Hepatocyte (in vitro differentiated cells): Measurements from ENCODE around the gene ADGRL1. TPM values are rescaled to one million over a fixed set of nuclear protein-coding genes. Genes with fewer than 3 reads are reported as not detected.
"Not testable (repeated sequence)": the region's sequence is repeated elsewhere in the genome, so short reads cannot be mapped to it uniquely, and the experiment has no call there.

ENCODE experiments used
- DNase-seq: peaks from one replicate; pipeline ENCODE4 v3.0.0-alpha.2; 2016; ENCODE audit warnings: low spot score
- H2AFZ ChIP-seq: fragments of 200-600 bp; sonication (generic); 2 replicates; pipeline ENCODE4 v1.6.0; 2016; ENCODE audit warnings: antibody characterized with exemption, mild to moderate bottlenecking
- H3K27ac ChIP-seq: fragments of 200-600 bp; sonication (generic); 2 replicates; pipeline ENCODE4 v1.5.1; 2016; ENCODE audit warnings: mild to moderate bottlenecking
- H3K27me3 ChIP-seq: fragments of 200-600 bp; sonication (generic); 2 replicates; pipeline ENCODE4 v1.6.1; 2016
- H3K36me3 ChIP-seq: fragments of 200-600 bp; sonication (generic); replicated peaks from 2 replicates; pipeline ENCODE4 v1.5.1; 2016; ENCODE audit warnings: low read depth; ENCODE audit not compliant: insufficient read depth
- H3K4me1 ChIP-seq: fragments of 200-600 bp; sonication (generic); 2 replicates; pipeline ENCODE4 v1.5.1; 2016; ENCODE audit warnings: mild to moderate bottlenecking, moderate library complexity; ENCODE audit not compliant: insufficient read depth
- H3K4me2 ChIP-seq: fragments of 200-600 bp; sonication (generic); 2 replicates; pipeline ENCODE4 v1.6.0; 2016
- H3K4me3 ChIP-seq: fragments of 200-600 bp; sonication (generic); 2 replicates; pipeline ENCODE4 v1.5.1; 2016; ENCODE audit warnings: mild to moderate bottlenecking
- H3K79me2 ChIP-seq: fragments of 200-600 bp; sonication (generic); 2 replicates; pipeline ENCODE4 v1.6.0; 2017; ENCODE audit warnings: mild to moderate bottlenecking
- H3K9me2 ChIP-seq: fragments of 200-600 bp; sonication (generic); replicated peaks from 2 replicates; pipeline ENCODE4 v1.6.0; 2017; ENCODE audit warnings: mild to moderate bottlenecking; ENCODE audit not compliant: insufficient read depth
- H3K9me3 ChIP-seq: fragments of 200-600 bp; sonication (generic); 2 replicates; pipeline ENCODE4 v1.5.1; 2016; ENCODE audit warnings: low read depth, mild to moderate bottlenecking
- H4K20me1 ChIP-seq: fragments of 200-600 bp; sonication (generic); 2 replicates; pipeline ENCODE4 v1.6.0; 2016; ENCODE audit warnings: mild to moderate bottlenecking; ENCODE audit not compliant: insufficient read depth, poor library complexity, severe bottlenecking
- EZH2 ChIP-seq: fragments of 200-600 bp; sonication (generic); IDR thresholded peaks from 2 replicates; pipeline ENCODE4 v1.6.1; 2016; ENCODE audit warnings: antibody characterized with exemption, mild to moderate bottlenecking, borderline replicate concordance
- EZH2phosphoT487 ChIP-seq: fragments of 200-600 bp; sonication (generic); IDR thresholded peaks from one replicate; pipeline ENCODE4 v1.6.1; 2018; ENCODE audit warnings: antibody characterized with exemption, mild to moderate bottlenecking, low read depth, moderate library complexity; ENCODE audit not compliant: unreplicated experiment, severe bottlenecking
- WGBS: methylation state at CpG from one replicate; pipeline ENCODE4 v1.1.6; 2016; ENCODE audit warnings: low lambda C conversion rate; ENCODE audit errors: missing lambda C conversion rate; 5-methylcytosine and 5-hydroxymethylcytosine counted together
- polyA plus RNA-seq: library from polyadenylated mRNA; unstranded; fragments of >200 nt; fragmentation: Nextera tagmentation; extraction: Ambion mirVana; gene quantifications from 2 replicates; pipeline ENCODE4 v1.2.1, GENCODE V29; 2016
- total RNA-seq: library from RNA; depleted of rRNA; stranded (reverse); fragments of >200 nt; gene quantifications from 2 replicates; pipeline ENCODE4 v1.2.3, GENCODE V29; 2014
- TF ChIP-seq, protein P1 (sequence below): fragments of 200-600 bp; sonication (generic); IDR thresholded peaks from 2 replicates; pipeline ENCODE4 v1.5.1; 2016; ENCODE audit warnings: antibody characterized with exemption, mild to moderate bottlenecking; ENCODE audit not compliant: poor library complexity

ADGRL1 gene
- total and polyA plus RNA-seq, 2 experiments from 2014 or later: 11.5 to 11.9 TPM

DNA sequence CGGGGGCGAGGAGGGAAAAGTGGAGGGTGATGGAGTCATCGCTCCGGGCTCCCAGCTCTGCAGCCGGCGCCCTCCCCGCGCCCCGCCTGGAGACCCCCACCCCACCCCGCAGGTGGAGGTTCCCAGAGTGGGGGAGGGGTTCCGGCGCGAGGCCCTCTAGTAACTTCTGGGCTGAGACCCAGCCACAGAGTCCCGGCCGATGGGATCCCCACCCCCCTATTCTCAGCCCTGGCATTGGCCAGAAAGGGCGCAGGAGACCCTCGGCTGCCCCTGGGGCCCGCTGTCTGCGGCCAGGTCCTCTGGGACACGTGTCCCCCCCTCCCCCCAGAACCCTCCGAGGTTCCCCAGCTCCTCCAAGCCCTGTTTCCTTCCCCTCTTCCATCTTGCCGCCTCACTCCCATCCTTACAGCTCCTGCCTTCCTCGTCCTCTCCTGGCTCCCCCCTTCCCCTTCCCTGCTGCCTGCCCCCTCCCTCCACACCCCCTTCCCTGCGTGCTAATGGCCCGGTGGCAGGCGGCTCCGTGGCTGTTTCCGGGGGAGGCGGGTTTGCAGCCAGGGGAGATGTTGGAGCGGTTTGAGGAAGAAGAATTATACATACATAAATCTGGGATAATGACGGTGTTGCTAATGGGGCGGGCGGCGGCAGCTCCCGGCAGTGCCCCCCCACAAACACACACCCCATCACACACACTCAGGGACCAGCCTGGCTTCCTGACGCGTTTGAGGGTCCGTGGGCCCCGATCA lies 43.2 kb upstream of the ADGRL1 start:
- 6% methylated on average over 8 of the region's 39 CpGs for WGBS
- H3K27me3 ChIP-seq, H3K79me2 ChIP-seq, H4K20me1 ChIP-seq, H3K9me2 ChIP-seq, H3K36me3 ChIP-seq, H3K9me3 ChIP-seq: not testable (repeated sequence)
- peak overlapping the region; percentile 82 for H2AFZ ChIP-seq
- H3K27ac ChIP-seq: peak overlapping the region; percentile 88
- peak; percentile 48 for DNase-seq
- peak overlapping the region; percentile 96 for H3K4me2 ChIP-seq
- H3K4me1 ChIP-seq: peaks cover 15% of the 10 kb centered on the region
- H3K4me3 ChIP-seq: peak overlapping the region; percentile 53

DNA sequence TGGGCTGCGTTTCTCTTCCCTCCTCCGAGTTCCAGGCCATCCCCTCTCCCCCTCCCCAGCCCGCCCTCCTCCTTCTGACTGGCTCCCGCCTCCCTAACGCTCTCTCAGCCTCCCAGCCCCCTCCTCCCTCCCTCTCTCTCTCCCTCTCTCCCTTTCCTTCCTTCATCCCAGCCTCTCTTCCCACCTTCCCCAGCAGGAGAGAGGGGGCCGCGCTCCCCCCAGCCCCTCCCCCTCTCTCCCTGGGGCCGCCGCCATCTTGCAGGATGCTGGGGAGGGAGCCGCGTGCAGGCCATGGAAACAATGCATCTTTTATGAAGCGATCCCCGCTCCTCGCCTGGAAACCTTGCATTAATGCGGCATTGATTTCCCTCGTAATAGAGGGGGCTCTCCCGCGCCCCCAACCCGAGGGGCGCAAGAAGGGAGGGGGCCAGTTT lies 42.6 kb upstream of the ADGRL1 start:
- Histone ChIP-seq H2AFZ (peak overlapping the region; percentile 82), H3K4me3 (peak overlapping the region; percentile 53), H3K36me3 (no peaks in the 10 kb centered on the region), H3K27me3 (no peaks in the 10 kb centered on the region), H3K4me1 (peaks cover 15% of the 10 kb centered on the region), H3K27ac (peak overlapping the region; percentile 88), H3K4me2 (peak overlapping the region; percentile 96), H3K79me2 (no peaks in the 10 kb centered on the region), H4K20me1 (no peaks in the 10 kb centered on the region), H3K9me2 (no peaks in the 10 kb centered on the region), H3K9me3 (no peaks in the 10 kb centered on the region)
- TF ChIP-seq, protein P1, sequence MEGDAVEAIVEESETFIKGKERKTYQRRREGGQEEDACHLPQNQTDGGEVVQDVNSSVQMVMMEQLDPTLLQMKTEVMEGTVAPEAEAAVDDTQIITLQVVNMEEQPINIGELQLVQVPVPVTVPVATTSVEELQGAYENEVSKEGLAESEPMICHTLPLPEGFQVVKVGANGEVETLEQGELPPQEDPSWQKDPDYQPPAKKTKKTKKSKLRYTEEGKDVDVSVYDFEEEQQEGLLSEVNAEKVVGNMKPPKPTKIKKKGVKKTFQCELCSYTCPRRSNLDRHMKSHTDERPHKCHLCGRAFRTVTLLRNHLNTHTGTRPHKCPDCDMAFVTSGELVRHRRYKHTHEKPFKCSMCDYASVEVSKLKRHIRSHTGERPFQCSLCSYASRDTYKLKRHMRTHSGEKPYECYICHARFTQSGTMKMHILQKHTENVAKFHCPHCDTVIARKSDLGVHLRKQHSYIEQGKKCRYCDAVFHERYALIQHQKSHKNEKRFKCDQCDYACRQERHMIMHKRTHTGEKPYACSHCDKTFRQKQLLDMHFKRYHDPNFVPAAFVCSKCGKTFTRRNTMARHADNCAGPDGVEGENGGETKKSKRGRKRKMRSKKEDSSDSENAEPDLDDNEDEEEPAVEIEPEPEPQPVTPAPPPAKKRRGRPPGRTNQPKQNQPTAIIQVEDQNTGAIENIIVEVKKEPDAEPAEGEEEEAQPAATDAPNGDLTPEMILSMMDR: no peak
- no peak for TF ChIP-seq EZH2
- TF ChIP-seq EZH2phosphoT487: no peak
- WGBS: 0% methylated on average over 9 of the region's 20 CpGs
- DNase-seq: peak; percentile 84

DNA sequence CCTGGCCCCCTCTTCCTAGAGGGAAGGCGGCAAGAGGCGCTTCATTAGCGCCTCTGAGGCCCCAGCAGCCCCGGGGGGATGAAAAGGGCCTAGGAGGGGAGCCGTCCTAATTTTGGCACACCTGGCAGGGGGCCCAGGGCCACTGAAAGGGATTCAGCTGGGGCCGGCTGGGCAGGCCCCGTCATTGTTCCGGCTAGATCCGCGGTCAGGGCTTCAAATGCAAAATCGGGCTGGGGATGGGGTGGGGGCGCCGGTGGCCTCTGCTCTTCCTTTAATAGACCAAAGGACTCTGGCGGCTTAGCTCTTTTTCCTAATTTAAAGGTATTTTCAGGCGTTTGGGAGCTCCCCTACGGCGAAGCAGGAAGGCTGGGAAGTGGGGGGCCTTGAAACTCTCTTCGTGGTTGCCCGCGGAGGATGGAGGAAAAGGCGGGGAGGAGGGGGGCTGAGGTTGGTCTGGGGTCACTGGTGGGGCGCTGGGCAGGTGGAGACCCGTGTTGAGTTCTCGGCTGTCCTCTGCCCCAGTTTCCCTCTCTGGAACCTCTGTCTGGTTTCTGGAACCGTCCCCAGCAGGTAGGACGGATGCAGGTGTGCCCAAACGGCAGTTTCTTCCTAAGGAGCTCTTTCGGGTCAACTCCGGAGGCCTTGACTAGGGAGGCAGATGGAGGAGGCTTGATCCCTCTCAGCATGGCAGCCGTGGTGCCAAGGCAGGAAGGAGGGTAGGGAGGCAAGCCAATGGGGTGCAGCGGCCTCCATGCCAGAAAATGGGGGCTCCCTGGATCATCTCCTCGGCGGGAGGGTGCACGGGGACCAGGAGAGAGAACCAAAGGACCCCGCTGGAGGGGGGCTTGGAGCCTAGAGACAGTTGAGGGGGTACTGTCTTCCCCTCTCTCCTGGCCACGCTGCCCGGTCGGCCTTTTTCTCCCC lies 41.8 kb upstream of the ADGRL1 start:
- Histone ChIP-seq H3K4me2 (peak overlapping the region; percentile 96), H2AFZ (peak overlapping the region; percentile 63), H3K27ac (peak overlapping the region; percentile 60), H3K4me1 (peaks cover 15% of the 10 kb centered on the region)
- not testable (repeated sequence) for H3K9me2 ChIP-seq, H3K4me3 ChIP-seq, H3K79me2 ChIP-seq, H3K27me3 ChIP-seq, DNase-seq, H4K20me1 ChIP-seq, H3K9me3 ChIP-seq, H3K36me3 ChIP-seq
- WGBS: 15% methylated on average over 31 of the region's 38 CpGs

DNA sequence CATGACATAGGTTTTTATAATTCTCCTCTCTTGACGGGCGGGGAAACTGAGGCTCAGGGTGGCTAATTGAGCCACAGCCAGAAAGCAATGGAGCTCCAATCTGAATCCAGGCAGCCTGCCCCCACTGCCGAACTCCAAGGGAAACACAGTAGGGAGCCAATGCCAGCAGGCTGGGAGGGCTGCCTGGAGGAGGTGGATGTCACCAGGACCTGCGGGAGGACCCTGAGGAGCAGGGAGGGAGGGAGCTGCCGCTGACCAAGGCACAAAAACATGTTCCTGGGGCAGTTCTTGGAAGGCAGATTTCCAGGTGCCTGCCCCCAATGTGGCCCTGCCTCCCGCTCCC lies 41.2 kb upstream of the ADGRL1 start:
- H3K9me2 ChIP-seq: not testable (repeated sequence)

DNA sequence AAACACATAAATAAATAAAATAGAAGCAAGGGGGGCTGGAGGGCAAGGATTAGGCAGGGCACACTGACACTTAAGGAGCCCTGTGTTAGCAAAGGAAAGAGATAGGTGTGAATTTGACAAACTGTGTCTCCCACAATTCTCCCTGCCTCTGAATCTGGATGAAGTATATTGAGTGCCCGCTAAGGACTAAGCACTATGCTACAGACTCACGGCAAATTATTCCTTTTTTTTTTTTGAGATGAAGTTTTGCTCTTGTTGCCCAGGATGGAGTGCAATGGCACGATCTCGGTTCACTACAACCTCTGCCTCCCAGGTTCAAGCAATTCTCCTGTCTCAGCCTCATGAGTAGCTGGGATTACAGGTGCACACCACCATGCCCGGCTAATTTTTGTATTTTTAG lies 38.4 kb upstream of the ADGRL1 start:
- not testable (repeated sequence) for H3K4me2 ChIP-seq, H3K4me3 ChIP-seq, H4K20me1 ChIP-seq, H2AFZ ChIP-seq, H3K9me2 ChIP-seq, H3K27me3 ChIP-seq, H3K27ac ChIP-seq, DNase-seq, H3K9me3 ChIP-seq, H3K36me3 ChIP-seq, H3K79me2 ChIP-seq
- peaks cover 13% of the 10 kb centered on the region for H3K4me1 ChIP-seq
- WGBS: 96% methylated on average over 5 of the region's 5 CpGs

More for the DNA sequence above, 41.2 kb upstream of the ADGRL1 start:
- WGBS: 57% methylated on average over 6 of the region's 6 CpGs
- H2AFZ ChIP-seq, H3K4me3 ChIP-seq, H4K20me1 ChIP-seq, H3K27me3 ChIP-seq, DNase-seq, H3K36me3 ChIP-seq, H3K9me3 ChIP-seq, H3K27ac ChIP-seq, H3K79me2 ChIP-seq: not testable (repeated sequence)
- Histone ChIP-seq H3K4me1 (peaks cover 15% of the 10 kb centered on the region), H3K4me2 (peak overlapping the region; percentile 96)

DNA sequence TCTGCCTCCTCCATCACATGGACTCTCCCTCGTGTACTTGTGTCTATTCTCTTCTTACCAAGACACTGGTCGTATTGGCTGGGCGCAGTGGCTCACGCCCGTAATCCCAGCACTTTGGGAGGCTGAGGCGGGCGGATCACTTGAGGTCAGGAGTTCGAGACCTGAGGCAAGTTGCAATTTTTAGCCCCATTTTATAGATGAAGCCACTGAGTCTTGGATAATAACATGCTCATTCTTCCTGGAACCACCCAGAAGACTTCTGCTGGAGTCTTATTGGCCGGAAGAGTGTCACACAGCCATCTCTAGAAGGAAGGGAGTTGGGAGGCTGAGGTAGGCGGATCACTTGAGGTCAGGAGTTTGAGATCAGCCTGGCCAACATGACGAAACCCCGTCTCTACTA lies 37.7 kb upstream of the ADGRL1 start:
- not testable (repeated sequence) for H3K4me1 ChIP-seq, H3K27ac ChIP-seq, H3K9me2 ChIP-seq, H3K79me2 ChIP-seq, H4K20me1 ChIP-seq, H3K36me3 ChIP-seq, DNase-seq, H3K4me3 ChIP-seq, H3K27me3 ChIP-seq, H2AFZ ChIP-seq, H3K9me3 ChIP-seq, H3K4me2 ChIP-seq
- 92% methylated on average over 12 of the region's 12 CpGs for WGBS
